ENCODE data around the gene NEURL1.

GRCh38 chr10:103568505-103568904, 75.0 kb downstream of the NEURL1 start:
- TF ChIP-seq CTCF (conservative IDR thresholded peaks at IDR 0.05; ENCODE audit: low read depth, low read length) = no peak
- no peak for TF ChIP-seq EZH2 (IDR thresholded peaks at IDR 0.05; ENCODE audit: low read length, unreplicated experiment)
- TF ChIP-seq EZH2phosphoT487 (IDR thresholded peaks at IDR 0.05; ENCODE audit: borderline replicate concordance, low read length) = no peak

Measured in PC-3 (cell line).